AG10803 (cell line): Measurements from ENCODE around the gene CHD9.
"Not testable (repeated sequence)": the region's sequence is repeated elsewhere in the genome, so short reads cannot be mapped to it uniquely, and the experiment has no call there.

Experiments used
- DNase-seq: peaks from one replicate; pipeline ENCODE4 v3.0.0; 2010; ENCODE audit warnings: low read depth
- H3K4me3 ChIP-seq: 2 replicates; pipeline ENCODE4 v1.5.1; 2011; ENCODE audit warnings: mild to moderate bottlenecking, low read length, control low read depth
- CTCF ChIP-seq: conservative IDR thresholded peaks from 2 replicates; pipeline ENCODE4 v1.5.1; 2011; ENCODE audit warnings: mild to moderate bottlenecking, low read length, control low read depth, inconsistent platforms

CHD9 gene

DNA sequence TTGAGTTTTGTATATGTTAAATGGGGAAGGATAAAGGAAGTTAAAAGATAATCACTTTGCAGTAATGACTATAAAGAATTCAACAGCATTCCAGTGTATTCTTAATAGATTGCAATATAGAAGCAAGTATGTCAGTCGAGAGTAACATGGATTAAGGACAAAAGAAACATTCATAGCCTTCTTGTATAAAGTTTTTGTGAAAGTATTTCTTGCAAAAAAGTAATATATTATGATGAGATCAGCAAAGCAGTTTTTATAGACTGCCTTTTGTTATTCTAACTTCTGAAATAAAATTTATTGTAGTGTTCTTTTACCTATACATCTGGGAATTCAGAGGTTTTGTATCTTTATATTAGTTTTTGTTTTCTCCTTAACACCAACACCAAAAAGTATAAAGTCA is 194.5 kb downstream of the CHD9 start:
- no peak for DNase-seq
- no peak for TF ChIP-seq CTCF
- no peak overlapping the region for H3K4me3 ChIP-seq

DNA sequence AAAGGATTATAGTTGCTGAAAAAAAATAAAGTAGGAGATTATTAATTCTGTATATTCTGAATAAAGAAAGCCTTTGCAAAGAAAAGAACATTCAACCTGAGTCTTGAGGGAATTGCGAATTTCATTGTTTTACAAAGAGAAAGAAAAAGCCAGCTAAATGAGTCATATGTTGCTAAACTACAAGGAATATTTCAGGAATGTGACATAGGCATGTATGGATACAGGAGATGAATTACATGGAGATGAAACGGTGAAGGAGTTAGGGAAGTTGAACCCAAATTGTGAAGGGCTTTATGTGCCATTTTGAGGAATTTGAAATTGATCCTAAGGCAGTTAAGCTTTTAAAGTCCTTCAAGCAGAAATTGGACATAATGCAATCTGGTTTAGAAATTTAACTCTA is 202.2 kb downstream of the CHD9 start:
- no peak for TF ChIP-seq CTCF
- peak; percentile 69 for DNase-seq
- no peak overlapping the region for H3K4me3 ChIP-seq

GRCh38 chr16:53258809-53259208 is 204.0 kb downstream of the CHD9 start:
- H3K4me3 ChIP-seq, result no peak overlapping the region
- DNase-seq, result no peak
- TF ChIP-seq CTCF, result no peak

DNA sequence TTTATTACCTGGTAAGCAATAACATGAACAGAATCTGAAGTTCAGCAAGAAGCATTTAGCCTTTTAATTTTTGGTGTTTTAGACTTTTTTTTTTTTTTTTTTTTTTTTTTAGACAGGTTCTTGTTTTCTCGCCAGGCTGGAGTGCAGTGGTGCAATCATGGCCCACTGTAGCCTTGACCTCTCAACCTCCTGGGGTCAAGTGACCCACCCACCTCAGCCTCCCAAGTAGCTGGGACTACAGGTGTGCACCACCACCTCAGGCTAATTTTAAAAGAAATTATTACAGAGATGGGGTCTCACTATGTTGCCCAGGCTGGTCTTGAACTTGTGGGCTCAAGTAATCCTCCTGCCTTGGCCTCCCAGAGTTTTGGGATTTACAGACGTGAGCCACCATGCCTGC is 206.5 kb downstream of the CHD9 start:
- DNase-seq, result no peak
- no peak for TF ChIP-seq CTCF
- H3K4me3 ChIP-seq, result no peak overlapping the region

- no peak for TF ChIP-seq CTCF
- DNase-seq, result no peak
- no peak overlapping the region for H3K4me3 ChIP-seq
These were observed 207.9 kb downstream of the CHD9 start for GRCh38 chr16:53262645-53263044.

GRCh38 chr16:53266156-53266555 is 211.4 kb downstream of the CHD9 start:
- no peak for DNase-seq
- no peak for TF ChIP-seq CTCF
- H3K4me3 ChIP-seq, result no peak overlapping the region

DNA sequence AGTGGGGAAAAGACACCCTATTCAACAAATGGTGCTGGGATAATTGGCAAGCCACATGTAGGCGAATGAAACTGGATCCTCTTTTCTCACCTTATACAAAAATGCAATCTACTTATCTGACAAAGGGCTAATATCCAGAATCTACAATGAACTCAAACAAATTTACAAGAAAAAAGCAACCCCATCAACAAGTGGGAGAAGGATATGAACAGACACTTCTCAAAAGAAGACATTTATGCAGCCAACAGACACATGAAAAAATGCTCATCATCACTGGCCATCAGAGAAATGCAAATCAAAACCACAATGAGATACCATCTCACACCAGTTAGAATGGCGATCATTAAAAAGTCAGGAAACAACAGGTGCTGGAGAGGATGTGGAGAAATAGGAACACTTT is 223.7 kb downstream of the CHD9 start:
- DNase-seq, H3K4me3 ChIP-seq: not testable (repeated sequence)

DNA sequence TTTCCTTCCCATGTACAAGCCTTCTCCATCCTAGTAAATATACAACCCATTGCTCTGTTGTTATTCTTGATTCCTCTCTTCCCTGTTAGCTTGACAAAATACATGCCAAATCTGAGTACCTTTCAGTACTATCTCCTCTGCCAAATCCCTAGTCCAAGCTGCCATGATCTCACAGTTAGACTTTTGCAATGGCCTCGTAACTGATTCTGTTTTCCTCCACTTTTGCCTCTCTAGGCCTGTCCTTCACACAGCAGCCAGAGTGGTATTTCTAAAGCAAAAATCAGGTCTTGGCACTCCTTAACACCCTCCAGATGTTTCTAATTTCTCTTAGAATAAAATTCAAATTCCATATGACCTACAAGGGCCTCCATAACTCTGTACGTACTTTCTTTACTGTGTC is 226.5 kb downstream of the CHD9 start:
- no peak for TF ChIP-seq CTCF
- DNase-seq, result peak; percentile 15
- H3K4me3 ChIP-seq, result no peak overlapping the region
